Psoas muscle (tissue), 8 donors: Measurements from ENCODE around the gene CCNF. TPM values are rescaled to one million over a fixed set of nuclear protein-coding genes. Genes with fewer than 3 reads are reported as not detected.

Experiments used
- ATAC-seq, 4 donors: fragments of 200-7000 bp; cut with Tn5 transposase; one replicate each; pipeline ENCODE4 v1.9.1; 2020; ENCODE audit warnings: moderate library complexity in 3 of 4, mild to moderate bottlenecking in 2 of 4
- DNase-seq, 2 donors: peaks; one replicate each; pipeline ENCODE4 v3.0.0-alpha.2; 2020
- H3K27ac ChIP-seq: fragments of 200-600 bp; one replicate; pipeline ENCODE4 v1.8.0; 2022
- H3K27me3 ChIP-seq, 3 donors: fragments of 200-600 bp in 1 of 3; one replicate each; pipeline versions ENCODE4 v1.6.1 to v1.8.0; 2013 to 2022; ENCODE audit warnings: low read length in 2 of 3, mild to moderate bottlenecking in 2 of 3, moderate library complexity in 1 of 3; ENCODE audit not compliant: insufficient read depth in 3 of 3
- H3K36me3 ChIP-seq, 2 donors: fragments of 200-600 bp in 1 of 2; one replicate each; pipeline versions ENCODE4 v1.6.1 to v1.8.0; 2013 to 2022; ENCODE audit warnings: low read depth in 1 of 2, mild to moderate bottlenecking in 1 of 2, moderate library complexity in 1 of 2; ENCODE audit not compliant: insufficient read depth in 1 of 2
- H3K4me1 ChIP-seq: fragments of 200-600 bp; one replicate; pipeline ENCODE4 v1.8.0; 2022
- H3K4me3 ChIP-seq: fragments of 200-600 bp; one replicate; pipeline ENCODE4 v1.8.0; 2022; ENCODE audit warnings: mild to moderate bottlenecking
- H3K9me3 ChIP-seq: fragments of 200-600 bp; one replicate; pipeline ENCODE4 v1.8.0; 2022
- WGBS, 3 donors: extraction: QIAGEN DNeasy Blood & Tissue Kit; methylation state at CpG; one replicate each; pipeline versions ENCODE4 v1.1.6 to v1.1.7; 2013; 5-methylcytosine and 5-hydroxymethylcytosine counted together
- intact Hi-C, 2 donors: fragments of 100-400 bp; cut with DNase I; formaldehyde crosslinking; loops; one replicate each; pipeline versions ENCODE4 v1.11.0 to v1.14.2; 2022
- polyA plus RNA-seq, 3 donors: library from polyadenylated mRNA; stranded (reverse); fragments of 200-250 nt; gene quantifications; one replicate each; pipeline ENCODE4 v1.2.3, GENCODE V29; 2013
- total RNA-seq, 4 donors: library from RNA; stranded (reverse); fragmentation: NEBNext Ultra II Directional in 2 of 4; extraction: Animal tissue kit (Norgen Biotek cat#: 25700) in 2 of 4; gene quantifications; one replicate each; pipeline versions ENCODE4 v1.2.1 to v1.2.4, GENCODE V29; 2021 to 2023
- TF ChIP-seq, protein P1 (sequence below): fragments of 200-600 bp; IDR thresholded peaks from one replicate; pipeline ENCODE4 v1.8.0; 2022; ENCODE audit warnings: antibody characterized with exemption
- donor health status: healthy with polysubstance abuse.
- donor health status: DM: no; HTN: no; CAD: no; lungs with moderate emphysema.
- donor health status: Bipolar disorder and iron deficiency.
- donor health status: healthy.
- donor health status: DM: yes; HTN: yes; CAD: no.
- donor health status: DM: no; HTN: no; CAD: no.
- donor health status: DM: no; HTN: no; CAD: no.
- donor health status: DM: yes; HTN: yes; CAD: no.

The CCNF gene
- total and polyA plus RNA-seq, 7 donors = 1.1 to 2.3 (median 1.7) TPM

DNA sequence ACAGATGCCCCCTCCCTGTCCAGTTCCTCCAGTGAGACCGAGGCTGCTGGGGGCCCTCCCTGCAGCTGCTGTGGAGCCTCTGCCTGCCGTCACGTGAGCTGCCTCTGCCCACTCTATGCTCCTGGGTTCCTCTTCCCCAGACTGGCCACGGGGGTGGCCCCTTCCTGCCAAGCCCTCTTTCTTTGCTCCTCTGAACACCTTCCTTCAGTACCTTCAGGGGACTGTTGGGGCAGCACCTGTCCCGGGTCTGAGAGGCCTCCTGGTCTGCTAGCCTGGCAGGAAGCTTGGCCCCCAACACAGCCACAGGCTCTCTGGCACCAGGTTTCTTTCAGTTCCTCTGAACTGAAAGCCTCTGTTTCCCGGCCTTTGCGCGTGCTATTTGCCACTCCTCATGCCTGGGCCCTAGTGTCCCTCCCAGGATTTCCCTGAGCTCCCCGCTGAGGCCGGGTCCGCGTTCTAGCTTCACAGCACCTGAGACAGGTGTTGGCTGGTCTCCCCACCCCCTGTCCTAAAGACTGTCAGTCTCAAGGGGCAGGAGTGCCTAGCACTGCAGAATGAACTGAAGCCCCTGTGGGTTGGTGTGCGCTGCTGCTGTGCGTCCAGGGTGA, 77.9 kb downstream of the CCNF start:
- Histone ChIP-seq H3K4me3 (no peak overlapping the region), H3K27ac (no peak overlapping the region), H3K36me3 (no peaks in the 10 kb centered on the region), H3K27me3 (no peaks in the 10 kb centered on the region), H3K4me1 (no peaks in the 10 kb centered on the region), H3K9me3 (no peaks in the 10 kb centered on the region)
- ATAC-seq = peak in 1 of 4 donors; percentile 16
- TF ChIP-seq, protein P1, sequence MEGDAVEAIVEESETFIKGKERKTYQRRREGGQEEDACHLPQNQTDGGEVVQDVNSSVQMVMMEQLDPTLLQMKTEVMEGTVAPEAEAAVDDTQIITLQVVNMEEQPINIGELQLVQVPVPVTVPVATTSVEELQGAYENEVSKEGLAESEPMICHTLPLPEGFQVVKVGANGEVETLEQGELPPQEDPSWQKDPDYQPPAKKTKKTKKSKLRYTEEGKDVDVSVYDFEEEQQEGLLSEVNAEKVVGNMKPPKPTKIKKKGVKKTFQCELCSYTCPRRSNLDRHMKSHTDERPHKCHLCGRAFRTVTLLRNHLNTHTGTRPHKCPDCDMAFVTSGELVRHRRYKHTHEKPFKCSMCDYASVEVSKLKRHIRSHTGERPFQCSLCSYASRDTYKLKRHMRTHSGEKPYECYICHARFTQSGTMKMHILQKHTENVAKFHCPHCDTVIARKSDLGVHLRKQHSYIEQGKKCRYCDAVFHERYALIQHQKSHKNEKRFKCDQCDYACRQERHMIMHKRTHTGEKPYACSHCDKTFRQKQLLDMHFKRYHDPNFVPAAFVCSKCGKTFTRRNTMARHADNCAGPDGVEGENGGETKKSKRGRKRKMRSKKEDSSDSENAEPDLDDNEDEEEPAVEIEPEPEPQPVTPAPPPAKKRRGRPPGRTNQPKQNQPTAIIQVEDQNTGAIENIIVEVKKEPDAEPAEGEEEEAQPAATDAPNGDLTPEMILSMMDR = no peak
- DNase-seq = no peak
- intact Hi-C loops = no loop called here
- WGBS, 3 donors = 84 to 86% (median 85%) methylated on average over 14 of the region's 14 CpGs

DNA sequence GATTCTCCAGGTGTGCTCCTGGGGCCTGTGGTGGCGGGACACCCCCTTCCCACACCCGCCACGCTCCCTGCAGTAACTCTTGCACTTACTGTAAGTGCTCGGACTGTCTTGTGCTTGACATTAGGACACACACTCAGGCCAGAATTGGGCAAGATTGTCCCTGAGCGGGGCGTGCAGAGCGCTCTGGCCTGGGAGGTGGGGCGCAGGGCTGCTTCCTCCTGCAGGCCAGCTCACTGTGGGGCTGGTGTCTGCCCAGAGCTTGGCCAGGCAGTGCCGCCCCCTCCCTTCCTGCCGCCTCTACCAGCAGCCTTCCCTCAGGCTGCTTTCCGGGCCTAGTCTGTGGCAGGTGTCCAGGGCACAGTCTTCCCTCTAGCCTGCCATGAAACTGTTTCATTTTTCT, 78.4 kb downstream of the CCNF start:
- ATAC-seq = peak in 3 of 4 donors; percentile 29 to 37 (median 36)
- intact Hi-C loops = no loop called here
- Histone ChIP-seq H3K36me3 (no peaks in the 10 kb centered on the region), H3K4me3 (no peak overlapping the region), H3K27me3 (no peaks in the 10 kb centered on the region), H3K9me3 (no peaks in the 10 kb centered on the region), H3K4me1 (no peaks in the 10 kb centered on the region), H3K27ac (no peak overlapping the region)
- DNase-seq = peak; percentile 56 to 70
- TF ChIP-seq, protein P1 = no peak
- WGBS, 3 donors = 89 to 92% (median 91%) methylated on average over 11 of the region's 11 CpGs

Other genes starting within 250 kb of the CCNF start
- 1 to 10 TPM in 1 of 4 donors, under 1 TPM in 3; 0.63 to 1.0 (median 0.76) TPM for gene CASKIN1, start 232.8 kb upstream of the CCNF start, total RNA-seq
- under 1 TPM; 0.32 to 0.45 (median 0.43) TPM for gene CASKIN1, start 232.8 kb upstream of the CCNF start, polyA plus RNA-seq
- 10 to 100 TPM; 18.8 to 35.0 (median 28.7) TPM for gene MLST8, start 224.0 kb upstream of the CCNF start, total RNA-seq
- gene MLST8, start 224.0 kb upstream of the CCNF start, polyA plus RNA-seq = 10 to 100 TPM; 58.1 to 60.5 (median 59.7) TPM
- gene BRICD5, start 218.6 kb upstream of the CCNF start, total RNA-seq = 1 to 10 TPM in 3 of 4 donors, under 1 TPM in 1; 0.86 to 5.3 (median 4.1) TPM
- gene BRICD5, start 218.6 kb upstream of the CCNF start, polyA plus RNA-seq = 1 to 10 TPM; 1.4 to 3.1 (median 1.8) TPM
- 10 to 100 TPM; 27.2 to 35.9 (median 29.8) TPM for gene PGP, start 214.6 kb upstream of the CCNF start, total RNA-seq
- gene PGP, start 214.6 kb upstream of the CCNF start, polyA plus RNA-seq = 10 to 100 TPM; 20.9 to 27.4 (median 24.0) TPM
- gene E4F1, start 205.9 kb upstream of the CCNF start, total RNA-seq = 10 to 100 TPM; 11.1 to 22.9 (median 12.8) TPM
- gene E4F1, start 205.9 kb upstream of the CCNF start, polyA plus RNA-seq = 10 to 100 TPM; 16.8 to 21.8 (median 19.1) TPM
- 1 to 10 TPM in 1 of 4 donors, under 1 TPM in 3; 0.28 to 1.2 (median 0.60) TPM for gene DNASE1L2, start 193.0 kb upstream of the CCNF start, total RNA-seq
- gene DNASE1L2, start 193.0 kb upstream of the CCNF start, polyA plus RNA-seq = under 1 TPM; 0.17 to 0.35 (median 0.30) TPM
- 100 to 1,000 TPM; 103 to 143 (median 126) TPM for gene ECI1, start 177.9 kb upstream of the CCNF start, total RNA-seq
- 100 to 1,000 TPM in 2 of 3 donors, 10 to 100 TPM in 1; 81.7 to 205 (median 183) TPM for gene ECI1, start 177.9 kb upstream of the CCNF start, polyA plus RNA-seq
- gene RNPS1, start 161.3 kb upstream of the CCNF start, total RNA-seq = 100 to 1,000 TPM; 165 to 251 (median 187) TPM
- gene RNPS1, start 161.3 kb upstream of the CCNF start, polyA plus RNA-seq = 100 to 1,000 TPM; 193 to 441 (median 352) TPM
- gene ABCA3, start 88.7 kb upstream of the CCNF start, total RNA-seq = 1 to 10 TPM; 8.6 to 9.4 (median 9.0) TPM
- gene ABCA3, start 88.7 kb upstream of the CCNF start, polyA plus RNA-seq = 1 to 10 TPM; 2.2 to 5.2 (median 3.0) TPM
- gene TEDC2, start 30.7 kb downstream of the CCNF start, total RNA-seq = 1 to 10 TPM in 1 of 4 donors, under 1 TPM in 3; 0.25 to 1.1 (median 0.47) TPM
- 1 to 10 TPM in 2 of 3 donors, under 1 TPM in 1; 0.34 to 3.0 (median 1.2) TPM for gene TEDC2, start 30.7 kb downstream of the CCNF start, polyA plus RNA-seq
- gene NTN3, start 41.9 kb downstream of the CCNF start, total RNA-seq = under 1 TPM in 3 of 4 donors, not detected in 1; 0.13 to 0.20 (median 0.14) TPM
- under 1 TPM in 1 of 3 donors, not detected in 2; 0.01 TPM for gene NTN3, start 41.9 kb downstream of the CCNF start, polyA plus RNA-seq
- 1 to 10 TPM; 6.0 to 8.9 (median 6.5) TPM for gene TBC1D24, start 45.7 kb downstream of the CCNF start, total RNA-seq
- gene TBC1D24, start 45.7 kb downstream of the CCNF start, polyA plus RNA-seq = 1 to 10 TPM; 3.2 to 5.4 (median 4.8) TPM
- 100 to 1,000 TPM; 116 to 193 (median 182) TPM for gene ATP6V0C, start 84.5 kb downstream of the CCNF start, total RNA-seq
- gene ATP6V0C, start 84.5 kb downstream of the CCNF start, polyA plus RNA-seq = 100 to 1,000 TPM; 165 to 241 (median 174) TPM
- gene AMDHD2, start 90.9 kb downstream of the CCNF start, total RNA-seq = 10 to 100 TPM in 1 of 4 donors, 1 to 10 TPM in 3; 5.7 to 12.4 (median 9.3) TPM
- 10 to 100 TPM in 2 of 3 donors, 1 to 10 TPM in 1; 5.4 to 12.6 (median 11.8) TPM for gene AMDHD2, start 90.9 kb downstream of the CCNF start, polyA plus RNA-seq
- under 1 TPM in 1 of 4 donors, not detected in 3; 0.22 TPM for gene CEMP1, start 102.0 kb downstream of the CCNF start, total RNA-seq
- under 1 TPM; 0.16 to 0.32 (median 0.17) TPM for gene CEMP1, start 102.0 kb downstream of the CCNF start, polyA plus RNA-seq
- gene PDPK1, start 108.6 kb downstream of the CCNF start, total RNA-seq = 10 to 100 TPM; 29.7 to 44.5 (median 36.6) TPM
- gene PDPK1, start 108.6 kb downstream of the CCNF start, polyA plus RNA-seq = 10 to 100 TPM; 12.9 to 32.6 (median 14.3) TPM